ELF-1 (cell line): ENCODE results near the gene RAB10.
"Not testable (repeated sequence)": the region's sequence is repeated elsewhere in the genome, so short reads cannot be mapped to it uniquely, and the experiment has no call there.

Experiments
- DNase-seq: peaks from one replicate; pipeline ENCODE4 v3.0.0-alpha.2; 2016; ENCODE audit warnings: low read depth, low spot score

The RAB10 gene

GRCh38 chr2:26088931-26089330, 55.0 kb downstream of the RAB10 start:
- not testable (repeated sequence) for DNase-seq

GRCh38 chr2:26089337-26089736, 55.5 kb downstream of the RAB10 start:
- no peak for DNase-seq

GRCh38 chr2:26095758-26096157, 61.9 kb downstream of the RAB10 start:
- no peak for DNase-seq

- DNase-seq, result no peak
Measured at GRCh38 chr2:26099933-26100332, 66.0 kb downstream of the RAB10 start.

- DNase-seq, result no peak
Measured at GRCh38 chr2:26100384-26100783, 66.5 kb downstream of the RAB10 start.

- DNase-seq, result no peak
Measured at GRCh38 chr2:26103752-26104151, 69.9 kb downstream of the RAB10 start.

- not testable (repeated sequence) for DNase-seq
Measured at GRCh38 chr2:26108701-26109100, 74.8 kb downstream of the RAB10 start.

GRCh38 chr2:26112201-26112600, 78.3 kb downstream of the RAB10 start:
- no peak for DNase-seq

GRCh38 chr2:26114151-26114550, 80.3 kb downstream of the RAB10 start:
- no peak for DNase-seq

GRCh38 chr2:26118682-26119081, 84.8 kb downstream of the RAB10 start:
- no peak for DNase-seq

- DNase-seq, result no peak
Measured at GRCh38 chr2:26119521-26119920, 85.6 kb downstream of the RAB10 start.

GRCh38 chr2:26122630-26123029, 88.7 kb downstream of the RAB10 start:
- DNase-seq, result no peak

GRCh38 chr2:26123426-26123825, 89.5 kb downstream of the RAB10 start:
- no peak for DNase-seq

- DNase-seq, result no peak
Measured at GRCh38 chr2:26126074-26126473, 92.2 kb downstream of the RAB10 start.

- DNase-seq, result no peak
Measured at GRCh38 chr2:26128176-26128575, 94.3 kb downstream of the RAB10 start.

GRCh38 chr2:26130763-26131162, 96.9 kb downstream of the RAB10 start:
- no peak for DNase-seq

GRCh38 chr2:26136451-26136850, 102.6 kb downstream of the RAB10 start:
- DNase-seq, result no peak

GRCh38 chr2:26139269-26140183, 105.6 kb downstream of the RAB10 start:
- no peak for DNase-seq

GRCh38 chr2:26141145-26141769, 107.4 kb downstream of the RAB10 start:
- DNase-seq, result no peak

GRCh38 chr2:26144031-26144430, 110.1 kb downstream of the RAB10 start:
- DNase-seq, result no peak

GRCh38 chr2:26144953-26145680, 111.2 kb downstream of the RAB10 start:
- peak; percentile 73 for DNase-seq

GRCh38 chr2:26148501-26148900, 114.6 kb downstream of the RAB10 start:
- DNase-seq, result no peak
